ENCODE results near the gene DAZAP2. TPM values are rescaled to one million over a fixed set of nuclear protein-coding genes. Genes with fewer than 3 reads are reported as not detected.

The DAZAP2 gene
- total and polyA plus RNA-seq, 9 of the 15 experiments (the other 6 are each of a cell fraction or from before 2014, with no cell fraction given) = 116 to 668 (median 227) TPM

DNA sequence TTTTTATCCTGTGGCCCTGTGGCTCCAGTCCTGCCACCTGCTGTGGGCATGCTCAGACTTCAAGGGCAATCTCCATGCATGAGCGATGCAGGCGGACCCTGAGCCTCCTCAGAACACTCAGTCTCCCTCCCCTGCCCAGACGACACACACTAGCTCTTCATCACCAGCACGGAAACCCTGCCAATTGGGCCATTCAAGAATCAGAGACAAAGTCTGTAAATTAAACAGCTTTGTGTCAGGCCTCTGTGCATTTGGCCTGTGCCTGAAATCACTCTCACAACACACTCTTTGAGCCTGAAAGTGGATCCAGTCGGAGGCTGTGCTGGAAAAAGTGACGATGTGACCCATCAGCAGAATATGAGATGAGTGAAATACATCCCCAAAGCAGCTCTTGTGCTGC, 33.3 kb upstream of the DAZAP2 start (continued):
- TF ChIP-seq, protein P1, sequence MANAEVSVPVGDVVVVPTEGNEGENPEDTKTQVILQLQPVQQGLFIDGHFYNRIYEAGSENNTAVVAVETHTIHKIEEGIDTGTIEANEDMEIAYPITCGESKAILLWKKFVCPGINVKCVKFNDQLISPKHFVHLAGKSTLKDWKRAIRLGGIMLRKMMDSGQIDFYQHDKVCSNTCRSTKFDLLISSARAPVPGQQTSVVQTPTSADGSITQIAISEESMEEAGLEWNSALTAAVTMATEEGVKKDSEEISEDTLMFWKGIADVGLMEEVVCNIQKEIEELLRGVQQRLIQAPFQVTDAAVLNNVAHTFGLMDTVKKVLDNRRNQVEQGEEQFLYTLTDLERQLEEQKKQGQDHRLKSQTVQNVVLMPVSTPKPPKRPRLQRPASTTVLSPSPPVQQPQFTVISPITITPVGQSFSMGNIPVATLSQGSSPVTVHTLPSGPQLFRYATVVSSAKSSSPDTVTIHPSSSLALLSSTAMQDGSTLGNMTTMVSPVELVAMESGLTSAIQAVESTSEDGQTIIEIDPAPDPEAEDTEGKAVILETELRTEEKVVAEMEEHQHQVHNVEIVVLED (CRISPR knock-in tag; IDR thresholded peaks at IDR 0.05) = no peak
- TF ChIP-seq SRSF3 (IDR thresholded peaks at IDR 0.05; ENCODE audit: insufficient read depth, low read length) (no peak), TCF7 (IDR thresholded peaks at IDR 0.05; ENCODE audit: borderline replicate concordance) (no peak)

DNA sequence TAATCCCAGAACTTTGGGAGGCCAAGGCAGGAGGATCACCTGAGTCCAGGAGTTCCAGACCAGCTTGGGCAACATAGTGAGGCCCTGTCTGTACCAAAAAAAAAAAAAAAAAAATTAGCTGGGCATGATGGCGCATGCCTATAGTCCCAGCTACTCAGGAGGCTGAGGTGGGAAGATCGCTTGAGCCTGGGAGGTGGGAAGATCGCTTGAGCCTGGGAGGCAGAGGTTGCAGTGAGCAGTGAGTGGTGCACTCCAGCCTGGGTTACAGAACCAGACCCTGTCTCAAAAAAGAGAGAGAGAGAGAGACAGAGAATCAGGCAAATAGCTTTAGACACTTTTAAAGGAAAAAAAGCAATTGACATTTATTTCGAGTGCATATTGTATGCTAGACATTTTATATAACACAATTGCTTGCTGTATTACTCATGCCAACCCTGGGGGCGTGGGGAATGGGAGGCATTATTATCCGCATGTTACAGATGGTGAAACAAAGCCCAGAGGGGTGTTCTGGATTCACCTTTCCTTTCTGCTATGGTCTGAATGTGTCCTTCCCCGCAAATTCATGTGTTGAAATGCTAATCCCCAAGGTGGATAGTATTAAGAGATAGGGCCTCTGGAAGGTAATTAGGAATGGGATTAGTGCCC, 30.5 kb upstream of the DAZAP2 start:
- Histone ChIP-seq H3K36me3 (ENCODE audit: control insufficient read depth, insufficient read depth, low read length) (no peaks in the 10 kb centered on the region), H3K79me2 (ENCODE audit: control insufficient read depth, insufficient read depth, low read length) (no peaks in the 10 kb centered on the region), H3K4me2 (ENCODE audit: insufficient read depth, low read length) (no peak overlapping the region), H2AFZ (ENCODE audit: low read depth, low read length) (no peak overlapping the region), H3K9me1 (ENCODE audit: control insufficient read depth, insufficient read depth, low read length) (no peaks in the 10 kb centered on the region), H3K27ac (ENCODE audit: extremely low read depth, low read depth, low read length) (no peak overlapping the region), H3K9ac (ENCODE audit: insufficient read depth in 1 of 2, low read depth in 2 of 2, low read length in 2 of 2) (no peak overlapping the region), H3K27me3 (ENCODE audit: control insufficient read depth in 2 of 2, insufficient read depth in 2 of 2, low read length in 2 of 2) (no peaks in the 10 kb centered on the region), H3K9me3 (replicated peaks; ENCODE audit: control insufficient read depth, insufficient read depth, low read depth, low read length) (no peaks in the 10 kb centered on the region), H3K4me1 (replicated peaks in 1 of 2; ENCODE audit: control insufficient read depth in 2 of 2, insufficient read depth in 2 of 2, low read length in 2 of 2) (no peaks in the 10 kb centered on the region), H4K20me1 (replicated peaks; ENCODE audit: control insufficient read depth, insufficient read depth, low read length) (no peaks in the 10 kb centered on the region), H3K4me3 (no peak overlapping the region)
- in situ Hi-C loops (cut with MboI) (no loop called here), intact Hi-C loops (cut with micrococcal nuclease) (no loop called here)
- WGBS (ENCODE audit: insufficient coverage, low coverage, missing lambda C conversion rate) = 30% methylated on average over 5 of the region's 7 CpGs
- TF ChIP-seq ZNF175 (CRISPR knock-in tag; IDR thresholded peaks at IDR 0.05; ENCODE audit: low read depth) (no peak), ZNF124 (CRISPR knock-in tag; IDR thresholded peaks at IDR 0.05) (no peak), ZNF263 (CRISPR knock-in tag; IDR thresholded peaks at IDR 0.05; ENCODE audit: borderline replicate concordance) (no peak), SETDB1 (IDR thresholded peaks at IDR 0.05; ENCODE audit: low read length) (no peak), NR2C1 (IDR thresholded peaks at IDR 0.05) (no peak), NR2C1 (tag; IDR thresholded peaks at IDR 0.05) (no peak), TFAM (CRISPR knock-in tag; conservative IDR thresholded peaks at IDR 0.05) (no peak), MCM5 (IDR thresholded peaks at IDR 0.05; ENCODE audit: low read depth) (no peak), RNF2 (IDR thresholded peaks at IDR 0.05) (no peak), CCAR2 (IDR thresholded peaks at IDR 0.05; ENCODE audit: low read depth, low read length) (no peak), ZNF586 (CRISPR knock-in tag; conservative IDR thresholded peaks at IDR 0.05) (no peak), PYGO2 (tag; IDR thresholded peaks at IDR 0.05) (no peak)
- TF ChIP-seq, protein P2, sequence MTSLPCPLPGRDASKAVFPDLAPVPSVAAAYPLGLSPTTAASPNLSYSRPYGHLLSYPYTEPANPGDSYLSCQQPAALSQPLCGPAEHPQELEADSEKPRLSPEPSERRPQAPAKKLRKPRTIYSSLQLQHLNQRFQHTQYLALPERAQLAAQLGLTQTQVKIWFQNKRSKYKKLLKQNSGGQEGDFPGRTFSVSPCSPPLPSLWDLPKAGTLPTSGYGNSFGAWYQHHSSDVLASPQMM (CRISPR knock-in tag; IDR thresholded peaks at IDR 0.05) = no peak
- TF ChIP-seq, protein P3, sequence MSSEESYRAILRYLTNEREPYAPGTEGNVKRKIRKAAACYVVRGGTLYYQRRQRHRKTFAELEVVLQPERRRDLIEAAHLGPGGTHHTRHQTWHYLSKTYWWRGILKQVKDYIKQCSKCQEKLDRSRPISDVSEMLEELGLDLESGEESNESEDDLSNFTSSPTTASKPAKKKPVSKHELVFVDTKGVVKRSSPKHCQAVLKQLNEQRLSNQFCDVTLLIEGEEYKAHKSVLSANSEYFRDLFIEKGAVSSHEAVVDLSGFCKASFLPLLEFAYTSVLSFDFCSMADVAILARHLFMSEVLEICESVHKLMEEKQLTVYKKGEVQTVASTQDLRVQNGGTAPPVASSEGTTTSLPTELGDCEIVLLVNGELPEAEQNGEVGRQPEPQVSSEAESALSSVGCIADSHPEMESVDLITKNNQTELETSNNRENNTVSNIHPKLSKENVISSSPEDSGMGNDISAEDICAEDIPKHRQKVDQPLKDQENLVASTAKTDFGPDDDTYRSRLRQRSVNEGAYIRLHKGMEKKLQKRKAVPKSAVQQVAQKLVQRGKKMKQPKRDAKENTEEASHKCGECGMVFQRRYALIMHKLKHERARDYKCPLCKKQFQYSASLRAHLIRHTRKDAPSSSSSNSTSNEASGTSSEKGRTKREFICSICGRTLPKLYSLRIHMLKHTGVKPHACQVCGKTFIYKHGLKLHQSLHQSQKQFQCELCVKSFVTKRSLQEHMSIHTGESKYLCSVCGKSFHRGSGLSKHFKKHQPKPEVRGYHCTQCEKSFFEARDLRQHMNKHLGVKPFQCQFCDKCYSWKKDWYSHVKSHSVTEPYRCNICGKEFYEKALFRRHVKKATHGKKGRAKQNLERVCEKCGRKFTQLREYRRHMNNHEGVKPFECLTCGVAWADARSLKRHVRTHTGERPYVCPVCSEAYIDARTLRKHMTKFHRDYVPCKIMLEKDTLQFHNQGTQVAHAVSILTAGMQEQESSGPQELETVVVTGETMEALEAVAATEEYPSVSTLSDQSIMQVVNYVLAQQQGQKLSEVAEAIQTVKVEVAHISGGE (CRISPR knock-in tag; IDR thresholded peaks at IDR 0.05) = no peak
- ChIA-PET CTCF (ENCODE audit: low intra/inter-chr PET ratio) (no interaction called here), POLR2A (interaction anchor here (0.7 to 1.3 kb wide), 2 partner anchors 10 to 19 kb away, joined by 3 to 6 read pairs; partner anchors contain the start of gene POU6F1)
- BruUV-seq (replicated peaks) = no TSS peak
- FAIRE-seq (no peak), ATAC-seq (no peak), DNase-seq (ENCODE audit: extremely low read depth in 1 of 4, low spot score in 3 of 4) (no peak)

Measured in K562 (cell line).